Sigmoid colon (tissue), 7 donors: ENCODE measurements around the gene DPP6. TPM values are rescaled to one million over a fixed set of nuclear protein-coding genes. Genes with fewer than 3 reads are reported as not detected.
"Not testable (repeated sequence)": the region's sequence is repeated elsewhere in the genome, so short reads cannot be mapped to it uniquely, and the experiment has no call there.

Source experiments
- DNase-seq: peaks from one replicate; pipeline ENCODE4 v3.0.0-alpha.2; 2019
- H3K27ac ChIP-seq, 4 donors: fragments of 200-600 bp; sonication (generic); one replicate each; pipeline ENCODE4 v1.5.1; 2016 to 2019; ENCODE audit warnings: mild to moderate bottlenecking in 1 of 4
- H3K27me3 ChIP-seq, 3 donors: fragments of 200-600 bp; sonication (generic); one replicate each; pipeline ENCODE4 v1.5.1; 2019; ENCODE audit warnings: mild to moderate bottlenecking in 1 of 3
- H3K36me3 ChIP-seq, 4 donors: fragments of 200-600 bp; sonication (generic); one replicate each; pipeline ENCODE4 v1.5.1; 2016 to 2019
- H3K4me1 ChIP-seq, 4 donors: fragments of 200-600 bp; sonication (generic); one replicate each; pipeline ENCODE4 v1.5.1; 2017 to 2019
- H3K4me3 ChIP-seq, 4 donors: fragments of 200-600 bp; sonication (generic); one replicate each; pipeline ENCODE4 v1.5.1; 2017 to 2019; ENCODE audit warnings: mild to moderate bottlenecking in 2 of 4, moderate library complexity in 1 of 4
- H3K9me3 ChIP-seq, 4 donors: fragments of 200-600 bp in 3 of 4; sonication (generic) in 3 of 4; one replicate each; pipeline versions ENCODE4 v1.5.1 to v1.6.1; 2013 to 2019
- CTCF ChIP-seq, 4 experiments: fragments of 450-650 bp in 3 of 4; fragments of 200-600 bp in 1 of 4; IDR thresholded peaks; one replicate each; pipeline ENCODE4 v1.5.1; 2016 to 2019; ENCODE audit warnings: antibody characterized with exemption in 4 of 4, mild to moderate bottlenecking in 3 of 4, moderate library complexity in 2 of 4
- EP300 ChIP-seq, 4 donors: sonication (generic); formaldehyde crosslinking; IDR thresholded peaks; one replicate each; pipeline ENCODE4 v1.6.1; 2017; ENCODE audit warnings: antibody characterized with exemption in 4 of 4
- POLR2A ChIP-seq, 2 donors: fragments of 450-650 bp; IDR thresholded peaks; one replicate each; pipeline ENCODE4 v1.6.1; 2016; ENCODE audit warnings: antibody characterized with exemption in 2 of 2, mild to moderate bottlenecking in 2 of 2, moderate library complexity in 2 of 2
- POLR2AphosphoS5 ChIP-seq, 4 donors: sonication (generic); formaldehyde crosslinking; IDR thresholded peaks; one replicate each; pipeline ENCODE4 v1.6.1; 2017; ENCODE audit warnings: antibody characterized with exemption in 4 of 4
- WGBS, 2 donors: extraction: QIAGEN DNeasy Blood & Tissue Kit; methylation state at CpG; one replicate each; pipeline ENCODE4 v1.1.7; 2013; 5-methylcytosine and 5-hydroxymethylcytosine counted together
- intact Hi-C: fragments of 100-400 bp; cut with DNase I; formaldehyde crosslinking; loops from one replicate; pipeline ENCODE4 v1.15.1; 2023
- polyA plus RNA-seq, 3 donors: library from polyadenylated mRNA; stranded (reverse); fragments of 200-250 nt; gene quantifications; one replicate each; pipeline ENCODE4 v1.2.3, GENCODE V29; 2013
- total RNA-seq, 4 donors: library from RNA; depleted of rRNA; stranded (reverse); fragments of >200 nt; gene quantifications; one replicate each; pipeline ENCODE4 v1.1.0, GENCODE V29; 2016
- donor health status: healthy with polysubstance abuse.
- donor health status: Bipolar disorder and iron deficiency.
- donor health status: healthy.

The DPP6 gene
- total and polyA plus RNA-seq, 7 donors, result 1.2 to 53.2 (median 41.0) TPM; not detected in 1

GRCh38 chr7:154666768-154667167, 614.6 kb downstream of the DPP6 start:
- H3K9me3 ChIP-seq, result no peaks in the 10 kb centered on the region
- no peak overlapping the region for H3K4me3 ChIP-seq
- no peak overlapping the region for H3K27ac ChIP-seq
- TF ChIP-seq POLR2AphosphoS5 (IDR thresholded peaks at IDR 0.05) (no peak), EP300 (IDR thresholded peaks at IDR 0.05) (no peak), POLR2A (IDR thresholded peaks at IDR 0.05) (no peak), CTCF (IDR thresholded peaks at IDR 0.05) (no peak)
- DNase-seq, result no peak
- no peaks in the 10 kb centered on the region for H3K4me1 ChIP-seq
- intact Hi-C loops, result no loop called here
- 94 to 100% methylated on average over 1 of the region's 1 CpG for WGBS, 2 donors
- H3K27me3 ChIP-seq, result no peaks in the 10 kb centered on the region
- no peaks in the 10 kb centered on the region for H3K36me3 ChIP-seq

DNA sequence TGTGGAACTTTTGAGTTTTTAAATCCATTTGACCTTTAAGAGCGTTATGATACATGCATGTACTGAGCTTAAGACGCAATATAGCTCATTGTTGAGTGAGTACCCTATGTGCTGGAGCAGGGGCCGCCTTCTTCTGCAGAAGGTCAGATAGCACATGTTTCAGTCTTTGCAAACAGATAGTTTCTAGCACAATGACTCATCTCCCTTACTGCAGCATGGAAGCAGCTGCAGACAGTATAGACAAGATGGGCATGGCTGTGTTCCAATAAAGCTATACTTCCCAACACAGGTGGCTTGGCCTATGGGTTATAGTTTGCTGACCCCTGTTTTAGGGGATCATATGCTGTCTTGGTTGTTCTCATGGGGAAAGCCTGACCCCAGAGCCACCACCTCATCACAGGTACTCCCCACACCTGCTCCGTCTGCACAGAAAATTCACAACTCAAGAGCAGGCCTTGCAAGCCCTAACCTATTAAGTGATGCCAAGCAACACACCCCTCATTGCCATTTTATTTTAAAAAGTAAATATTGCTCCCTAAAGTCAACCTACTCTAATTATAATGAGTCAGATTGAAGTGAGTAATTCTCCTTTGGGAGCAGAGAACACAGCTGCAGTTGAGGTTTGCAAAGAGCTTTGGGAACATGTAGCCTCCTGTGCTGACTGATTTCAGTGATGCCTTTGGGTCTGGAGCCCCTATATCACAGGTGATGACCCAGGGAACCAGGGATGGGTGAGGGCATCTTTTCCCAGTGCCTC, 620.6 kb downstream of the DPP6 start:
- intact Hi-C loops, result no loop called here
- Histone ChIP-seq H3K27ac (no peak overlapping the region), H3K9me3 (no peaks in the 10 kb centered on the region), H3K36me3 (no peaks in the 10 kb centered on the region), H3K4me3 (no peak overlapping the region), H3K27me3 (no peaks in the 10 kb centered on the region), H3K4me1 (no peaks in the 10 kb centered on the region)
- TF ChIP-seq CTCF (IDR thresholded peaks at IDR 0.05) (no peak), POLR2A (IDR thresholded peaks at IDR 0.05) (no peak), EP300 (IDR thresholded peaks at IDR 0.05) (no peak), POLR2AphosphoS5 (IDR thresholded peaks at IDR 0.05) (no peak)
- WGBS, 2 donors, result 90% methylated on average over 4 of the region's 4 CpGs
- DNase-seq, result no peak

- Histone ChIP-seq H3K27ac (no peak overlapping the region), H3K9me3 (no peaks in the 10 kb centered on the region), H3K36me3 (no peaks in the 10 kb centered on the region), H3K27me3 (no peaks in the 10 kb centered on the region), H3K4me1 (no peaks in the 10 kb centered on the region), H3K4me3 (no peak overlapping the region)
- WGBS, 2 donors, result 87 to 89% methylated on average over 6 of the region's 6 CpGs
- TF ChIP-seq POLR2A (IDR thresholded peaks at IDR 0.05) (no peak), POLR2AphosphoS5 (IDR thresholded peaks at IDR 0.05) (no peak), EP300 (IDR thresholded peaks at IDR 0.05) (no peak), CTCF (IDR thresholded peaks at IDR 0.05) (no peak)
- intact Hi-C loops, result no loop called here
- no peak for DNase-seq
These were observed 622.0 kb downstream of the DPP6 start for GRCh38 chr7:154674191-154674590.

DNA sequence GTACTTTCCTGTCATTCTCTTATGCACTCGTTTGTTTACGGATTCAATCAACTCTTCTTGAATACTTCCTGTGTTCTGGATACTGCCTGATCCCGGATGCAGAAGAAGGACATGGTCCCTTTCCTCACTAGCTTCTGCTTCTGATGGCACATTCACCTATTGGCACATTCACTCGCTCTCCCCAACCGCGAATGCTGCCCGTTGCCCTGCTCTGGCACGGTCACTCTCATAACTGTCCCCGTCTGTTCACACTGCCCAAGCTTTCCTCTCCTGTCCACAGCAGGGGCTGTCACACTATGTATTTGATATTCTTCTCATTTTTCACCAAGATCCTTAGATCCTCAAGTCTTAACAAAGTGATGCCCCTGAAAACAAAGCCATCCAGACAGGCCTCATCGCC, 623.4 kb downstream of the DPP6 start:
- TF ChIP-seq EP300 (IDR thresholded peaks at IDR 0.05) (no peak), POLR2AphosphoS5 (IDR thresholded peaks at IDR 0.05) (no peak), CTCF (IDR thresholded peaks at IDR 0.05) (no peak), POLR2A (IDR thresholded peaks at IDR 0.05) (no peak)
- Histone ChIP-seq H3K9me3 (no peaks in the 10 kb centered on the region), H3K4me1 (no peaks in the 10 kb centered on the region), H3K27me3 (no peaks in the 10 kb centered on the region), H3K27ac (no peak overlapping the region), H3K4me3 (no peak overlapping the region), H3K36me3 (no peaks in the 10 kb centered on the region)
- DNase-seq, result no peak
- intact Hi-C loops, result no loop called here
- WGBS, 2 donors, result 89 to 94% methylated on average over 10 of the region's 10 CpGs

DNA sequence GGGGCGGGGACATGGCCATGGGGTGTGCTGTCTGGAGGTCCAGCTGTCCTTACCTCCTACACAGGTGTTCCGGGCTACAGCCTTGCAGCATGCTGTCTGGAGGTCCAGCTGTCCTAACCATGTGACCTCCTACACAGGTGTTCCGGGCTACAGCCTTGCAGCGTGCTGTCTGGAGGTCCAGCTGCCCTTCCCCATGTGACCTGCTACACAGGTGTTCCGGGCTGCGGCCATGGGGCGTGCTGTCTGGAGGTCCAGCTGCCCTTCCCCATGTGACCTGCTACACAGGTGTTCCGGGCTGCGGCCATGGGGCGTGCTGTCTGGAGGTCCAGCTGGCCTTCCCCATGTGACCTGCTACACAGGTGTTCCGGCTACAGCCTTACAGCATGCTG, 623.8 kb downstream of the DPP6 start:
- H3K36me3 ChIP-seq, H3K4me3 ChIP-seq, H3K4me1 ChIP-seq, H3K27ac ChIP-seq, H3K27me3 ChIP-seq, H3K9me3 ChIP-seq, intact Hi-C loops, DNase-seq: not testable (repeated sequence)
- WGBS, 2 donors, result 37 to 78% methylated on average over 11 of the region's 11 CpGs
